H1 (cell line): ENCODE results near the gene INAVA. TPM values are rescaled to one million over a fixed set of nuclear protein-coding genes. Genes with fewer than 3 reads are reported as not detected.

Experiments
- JUND ChIP-seq: IDR thresholded peaks from 2 replicates; pipeline ENCODE4 v1.6.1; 2011; ENCODE audit warnings: mild to moderate bottlenecking, improper control_type of control experiment, low read length
- polyA plus RNA-seq, 7 experiments: library from polyadenylated mRNA; depleted of rRNA in 3 of 7; stranded (reverse) in 5 of 7; unstranded in 2 of 7; fragments of >200 nt in 5 of 7; fragments of 200-250 nt in 2 of 7; gene quantifications; 1 replicate in 5 of 7; 2 replicates in 1 of 7; 4 replicates in 1 of 7; pipeline versions ENCODE4 v1.2.1 to v1.2.3, GENCODE V29; 2011 to 2013; ENCODE audit warnings: missing spikeins in 2 of 7, mixed read lengths in 2 of 7
- total RNA-seq: library from RNA; stranded (reverse); fragmentation: NEBNext Ultra II Directional; extraction: Animal tissue kit (Norgen Biotek cat#: 25700); gene quantifications from 2 replicates; pipeline ENCODE4 v1.2.1, GENCODE V29; 2021
- TF ChIP-seq, protein P1 (sequence below): IDR thresholded peaks from 2 replicates; pipeline ENCODE4 v1.6.1; 2012; ENCODE audit warnings: low read length, inconsistent platforms

INAVA gene
- total and polyA plus RNA-seq, 2 of the 8 experiments (the other 6 are each of a cell fraction or from before 2014, with no cell fraction given), result 46.8 to 49.3 TPM

DNA sequence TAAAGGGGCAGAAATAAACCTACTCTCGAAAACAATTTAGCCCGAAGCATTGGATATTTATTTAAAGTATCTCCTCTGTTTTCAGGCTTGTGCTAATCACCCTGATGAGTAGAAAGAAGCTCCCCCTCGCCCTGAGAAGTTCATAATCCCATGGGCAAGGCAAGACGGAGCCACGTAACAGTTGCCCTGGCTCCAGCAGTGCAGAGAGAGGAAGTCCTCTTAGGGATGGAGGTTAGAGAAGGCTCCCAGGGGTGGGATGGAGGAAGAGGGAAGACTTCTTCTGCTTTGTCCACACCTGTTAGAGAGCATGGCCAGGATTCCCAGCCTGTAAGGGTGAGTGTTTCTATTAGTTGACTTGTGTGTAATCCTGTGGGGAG, 25.3 kb upstream of the INAVA start (continued):
- TF ChIP-seq, protein P1, sequence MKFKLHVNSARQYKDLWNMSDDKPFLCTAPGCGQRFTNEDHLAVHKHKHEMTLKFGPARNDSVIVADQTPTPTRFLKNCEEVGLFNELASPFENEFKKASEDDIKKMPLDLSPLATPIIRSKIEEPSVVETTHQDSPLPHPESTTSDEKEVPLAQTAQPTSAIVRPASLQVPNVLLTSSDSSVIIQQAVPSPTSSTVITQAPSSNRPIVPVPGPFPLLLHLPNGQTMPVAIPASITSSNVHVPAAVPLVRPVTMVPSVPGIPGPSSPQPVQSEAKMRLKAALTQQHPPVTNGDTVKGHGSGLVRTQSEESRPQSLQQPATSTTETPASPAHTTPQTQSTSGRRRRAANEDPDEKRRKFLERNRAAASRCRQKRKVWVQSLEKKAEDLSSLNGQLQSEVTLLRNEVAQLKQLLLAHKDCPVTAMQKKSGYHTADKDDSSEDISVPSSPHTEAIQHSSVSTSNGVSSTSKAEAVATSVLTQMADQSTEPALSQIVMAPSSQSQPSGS, result no peak
- TF ChIP-seq JUND, result no peak
